Measurements from ENCODE around the gene DDX11.
"Not testable (repeated sequence)": the region's sequence is repeated elsewhere in the genome, so short reads cannot be mapped to it uniquely, and the experiment has no call there.

DNA sequence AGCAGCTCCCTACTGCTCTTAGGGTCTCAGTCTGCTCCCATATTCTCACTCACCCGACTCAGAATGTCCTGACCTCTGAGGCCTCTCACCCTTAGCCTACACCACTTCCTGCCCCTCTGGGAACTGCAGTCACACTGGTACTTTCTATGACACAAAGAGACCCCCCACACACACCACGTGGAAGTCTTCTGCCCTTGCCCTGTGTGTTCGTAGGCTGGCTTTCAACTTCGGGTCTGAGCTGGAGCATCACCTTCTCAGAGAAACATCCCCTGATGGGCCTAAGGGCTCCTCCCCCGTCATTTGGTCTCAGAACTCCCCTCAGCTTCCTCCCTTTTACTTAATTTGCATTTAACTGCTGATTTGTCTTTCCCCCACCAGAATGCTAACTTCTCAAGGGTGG, 22.0 kb upstream of the DDX11 start:
- TF ChIP-seq CTCF, POLR2A (IDR thresholded peaks at IDR 0.05): not testable (repeated sequence)
